ENCODE results near the gene CEP72.
"Not testable (repeated sequence)": the region's sequence is repeated elsewhere in the genome, so short reads cannot be mapped to it uniquely, and the experiment has no call there.

CEP72 gene

GRCh38 chr5:611731-612486, at the start of gene CEP72:
Gene CEP72, plus strand, starts transcription at chr5:612340. Its CDS starts 22 bp downstream, at chr5:612362.
- peak; percentile 81 for DNase-seq

- no peak for DNase-seq
These were observed 46.2 kb upstream of the CEP72 start for GRCh38 chr5:565782-566440.

- no peak for DNase-seq
These were observed 45.4 kb upstream of the CEP72 start for GRCh38 chr5:566636-567309.

GRCh38 chr5:567664-568060, 44.5 kb upstream of the CEP72 start:
- no peak for DNase-seq

GRCh38 chr5:568061-568781, 43.9 kb upstream of the CEP72 start:
- DNase-seq: no peak

- DNase-seq: no peak
These were observed 43.3 kb upstream of the CEP72 start for GRCh38 chr5:568809-569208.

- no peak for DNase-seq
These were observed 42.7 kb upstream of the CEP72 start for GRCh38 chr5:569358-569867.

GRCh38 chr5:569868-570361, 42.2 kb upstream of the CEP72 start:
- DNase-seq: no peak

GRCh38 chr5:570446-570845, 41.7 kb upstream of the CEP72 start:
- no peak for DNase-seq

GRCh38 chr5:570886-571285, 41.3 kb upstream of the CEP72 start:
- DNase-seq: no peak

GRCh38 chr5:571791-572190, 40.3 kb upstream of the CEP72 start:
- DNase-seq: no peak

- no peak for DNase-seq
These were observed 39.6 kb upstream of the CEP72 start for GRCh38 chr5:572398-573019.

- no peak for DNase-seq
These were observed 38.9 kb upstream of the CEP72 start for GRCh38 chr5:573206-573605.

GRCh38 chr5:573976-574375, 38.2 kb upstream of the CEP72 start:
- no peak for DNase-seq

- no peak for DNase-seq
These were observed 37.2 kb upstream of the CEP72 start for GRCh38 chr5:574906-575305.

- no peak for DNase-seq
These were observed 36.5 kb upstream of the CEP72 start for GRCh38 chr5:575636-576035.

GRCh38 chr5:577214-577613, 34.9 kb upstream of the CEP72 start:
- DNase-seq: not testable (repeated sequence)

- DNase-seq: no peak
These were observed 34.3 kb upstream of the CEP72 start for GRCh38 chr5:577800-578199.

GRCh38 chr5:579211-579610, 32.9 kb upstream of the CEP72 start:
- DNase-seq: no peak

GRCh38 chr5:579746-580366, 32.3 kb upstream of the CEP72 start:
- no peak for DNase-seq

- no peak for DNase-seq
These were observed 31.7 kb upstream of the CEP72 start for GRCh38 chr5:580436-580835.

- DNase-seq: no peak
These were observed 30.9 kb upstream of the CEP72 start for GRCh38 chr5:581266-581665.

All from HCEC 1CT (cell line).